Fibroblast of lung (primary cell): ENCODE results near the gene RAMAC.

Source experiments
- CTCF ChIP-seq, 2 donors: IDR thresholded peaks in 1 of 2; conservative IDR thresholded peaks in 1 of 2; 1 replicate in 1 of 2; 2 replicates in 1 of 2; pipeline ENCODE4 v1.5.1; 2011 to 2012; ENCODE audit warnings: low read length in 2 of 2, control low read depth in 1 of 2, inconsistent platforms in 1 of 2, low read depth in 1 of 2, mild to moderate bottlenecking in 1 of 2
- EZH2 ChIP-seq: IDR thresholded peaks from 2 replicates; pipeline ENCODE4 v1.5.1; 2012; ENCODE audit warnings: low read length, control low read depth, mild to moderate bottlenecking; ENCODE audit errors: missing control alignments

GRCh38 chr15:82969353-82969752 lies 16.7 kb upstream of the RAMAC start:
- TF ChIP-seq CTCF (conservative IDR thresholded peaks at IDR 0.05 in 1 of 2, IDR thresholded peaks at IDR 0.05 in 1 of 2; ENCODE audit: low read depth in 1 of 2, low read length in 2 of 2) = no peak
- TF ChIP-seq EZH2 = no peak
